A549 treated with AZD9567 at 1 μM for 4 hours (cell line): ENCODE results near the gene SH3RF1. TPM values are rescaled to one million over a fixed set of nuclear protein-coding genes. Genes with fewer than 3 reads are reported as not detected.

ENCODE experiments used
- total RNA-seq: library from RNA; stranded (reverse); fragments of 200-300 nt; extraction: Qiagen RNA extraction; gene quantifications from 5 replicates; pipeline ENCODE4 v1.2.3, GENCODE V29; 2022; ENCODE audit not compliant: insufficient read depth

The SH3RF1 gene
- total RNA-seq = 7.3 to 10.1 TPM (median 8.1 TPM) in 5 replicates

GRCh38 chr4:169270810-169271691, at the start of gene SH3RF1:
Gene SH3RF1 (minus strand): TSS chr4:169270956. CDS start chr4:169269212, 1,744 bp downstream.

